ENCODE results near the gene POLRMT.

GRCh38 chr19:646779-647565 is 13.6 kb upstream of the POLRMT start:
- TF ChIP-seq ZFP3 (CRISPR knock-in tag; IDR thresholded peaks at IDR 0.05), result no peak
- TF ChIP-seq PPARA (CRISPR knock-in tag; IDR thresholded peaks at IDR 0.05; ENCODE audit: borderline replicate concordance), result no peak
- no peak for TF ChIP-seq PATZ1 (CRISPR knock-in tag; IDR thresholded peaks at IDR 0.05; ENCODE audit: borderline replicate concordance)
- no peak for TF ChIP-seq ZC3H10 (CRISPR knock-in tag; IDR thresholded peaks at IDR 0.05)
- no peak for TF ChIP-seq CREB5 (CRISPR knock-in tag; IDR thresholded peaks at IDR 0.05; ENCODE audit: low read depth)
- no peak for TF ChIP-seq RARB (CRISPR knock-in tag; IDR thresholded peaks at IDR 0.05)
- no peak for TF ChIP-seq ZFP30 (CRISPR knock-in tag; IDR thresholded peaks at IDR 0.05)
- no peak for TF ChIP-seq TOX (CRISPR knock-in tag; IDR thresholded peaks at IDR 0.05; ENCODE audit: borderline replicate concordance)
- TF ChIP-seq OSR1 (CRISPR knock-in tag; IDR thresholded peaks at IDR 0.05), result no peak
- no peak for TF ChIP-seq ARNTL (CRISPR knock-in tag; IDR thresholded peaks at IDR 0.05; ENCODE audit: borderline replicate concordance, low read depth)
- no peak for TF ChIP-seq TCF4 (CRISPR knock-in tag; IDR thresholded peaks at IDR 0.05; ENCODE audit: borderline replicate concordance)

Measured in SK-N-SH treated with all-trans-retinoic acid at 6 μM for 48 hours (cell line).